DOHH2 (cell line): Measurements from ENCODE around the gene SLC34A1.

Source experiments
- CTCF ChIP-seq: fragments of 200-600 bp; sonication (generic); IDR thresholded peaks from one replicate; pipeline ENCODE4 v1.5.1; 2014; ENCODE audit warnings: antibody characterized with exemption, mild to moderate bottlenecking, low read depth, low read length; ENCODE audit not compliant: poor library complexity, severe bottlenecking
- EZH2phosphoT487 ChIP-seq: fragments of 200-600 bp; sonication (generic); IDR thresholded peaks from 2 replicates; pipeline ENCODE4 v1.6.1; 2017; ENCODE audit warnings: borderline replicate concordance, mild to moderate bottlenecking, antibody characterized with exemption, low read length, moderate library complexity, mixed read lengths

GRCh38 chr5:177397875-177398390 lies 13.7 kb downstream of the SLC34A1 start:
- TF ChIP-seq CTCF: no peak
- no peak for TF ChIP-seq EZH2phosphoT487
